ENCODE results near the gene NEURL3.

The NEURL3 gene

DNA sequence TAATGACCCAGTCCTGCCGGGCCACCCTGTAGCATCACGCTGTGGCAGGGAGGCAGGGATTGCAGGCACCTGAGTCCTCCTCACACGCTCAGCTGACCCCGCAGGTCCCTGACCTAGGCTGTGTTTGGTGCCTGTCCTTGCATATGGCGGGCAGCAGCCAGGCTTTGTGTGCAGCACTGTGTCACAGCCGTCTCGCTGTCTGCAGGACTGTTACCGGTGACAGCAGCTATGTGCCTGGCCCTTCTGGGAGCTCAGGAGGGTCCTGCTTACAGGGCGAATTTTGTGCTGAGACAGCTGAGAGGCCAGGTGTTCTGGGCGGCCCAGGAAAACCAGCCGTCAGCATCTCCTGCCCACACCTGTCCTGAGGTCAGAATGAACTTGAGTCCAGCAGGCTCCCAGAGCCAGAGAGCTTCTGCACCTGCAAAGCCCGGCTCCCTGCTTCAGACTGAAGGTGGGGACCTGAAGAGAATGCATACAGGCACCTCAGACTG, 21.0 kb upstream of the NEURL3 start (continued):
- no peak for TF ChIP-seq PPARA (CRISPR knock-in tag; IDR thresholded peaks at IDR 0.05; ENCODE audit: borderline replicate concordance)
- TF ChIP-seq, protein P1, sequence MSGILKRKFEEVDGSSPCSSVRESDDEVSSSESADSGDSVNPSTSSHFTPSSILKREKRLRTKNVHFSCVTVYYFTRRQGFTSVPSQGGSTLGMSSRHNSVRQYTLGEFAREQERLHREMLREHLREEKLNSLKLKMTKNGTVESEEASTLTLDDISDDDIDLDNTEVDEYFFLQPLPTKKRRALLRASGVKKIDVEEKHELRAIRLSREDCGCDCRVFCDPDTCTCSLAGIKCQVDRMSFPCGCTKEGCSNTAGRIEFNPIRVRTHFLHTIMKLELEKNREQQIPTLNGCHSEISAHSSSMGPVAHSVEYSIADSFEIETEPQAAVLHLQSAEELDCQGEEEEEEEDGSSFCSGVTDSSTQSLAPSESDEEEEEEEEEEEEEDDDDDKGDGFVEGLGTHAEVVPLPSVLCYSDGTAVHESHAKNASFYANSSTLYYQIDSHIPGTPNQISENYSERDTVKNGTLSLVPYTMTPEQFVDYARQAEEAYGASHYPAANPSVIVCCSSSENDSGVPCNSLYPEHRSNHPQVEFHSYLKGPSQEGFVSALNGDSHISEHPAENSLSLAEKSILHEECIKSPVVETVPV (CRISPR knock-in tag; IDR thresholded peaks at IDR 0.05): no peak
- TF ChIP-seq TOX (CRISPR knock-in tag; IDR thresholded peaks at IDR 0.05; ENCODE audit: borderline replicate concordance): no peak
- TF ChIP-seq ARNTL (CRISPR knock-in tag; IDR thresholded peaks at IDR 0.05; ENCODE audit: borderline replicate concordance, low read depth): no peak
- no peak for TF ChIP-seq OSR1 (CRISPR knock-in tag; IDR thresholded peaks at IDR 0.05)

DNA sequence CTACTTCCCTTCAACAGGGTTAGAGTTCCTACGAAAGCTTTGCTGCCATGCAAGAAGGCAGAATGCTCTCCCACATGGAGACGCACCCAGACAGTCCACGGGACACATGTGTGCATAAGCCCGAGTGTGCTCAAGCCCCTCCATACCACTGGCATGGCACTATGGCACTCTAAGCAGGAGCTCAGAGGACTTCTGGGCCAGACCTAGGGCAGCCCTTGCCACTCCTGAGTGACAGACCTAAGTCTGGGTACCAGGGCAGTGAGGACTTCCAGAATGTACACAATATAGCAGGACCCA, 20.0 kb upstream of the NEURL3 start:
- no peak for ATAC-seq
- TF ChIP-seq ISL1 (CRISPR knock-in tag; IDR thresholded peaks at IDR 0.05) (no peak), ZC3H10 (CRISPR knock-in tag; IDR thresholded peaks at IDR 0.05) (no peak)

DNA sequence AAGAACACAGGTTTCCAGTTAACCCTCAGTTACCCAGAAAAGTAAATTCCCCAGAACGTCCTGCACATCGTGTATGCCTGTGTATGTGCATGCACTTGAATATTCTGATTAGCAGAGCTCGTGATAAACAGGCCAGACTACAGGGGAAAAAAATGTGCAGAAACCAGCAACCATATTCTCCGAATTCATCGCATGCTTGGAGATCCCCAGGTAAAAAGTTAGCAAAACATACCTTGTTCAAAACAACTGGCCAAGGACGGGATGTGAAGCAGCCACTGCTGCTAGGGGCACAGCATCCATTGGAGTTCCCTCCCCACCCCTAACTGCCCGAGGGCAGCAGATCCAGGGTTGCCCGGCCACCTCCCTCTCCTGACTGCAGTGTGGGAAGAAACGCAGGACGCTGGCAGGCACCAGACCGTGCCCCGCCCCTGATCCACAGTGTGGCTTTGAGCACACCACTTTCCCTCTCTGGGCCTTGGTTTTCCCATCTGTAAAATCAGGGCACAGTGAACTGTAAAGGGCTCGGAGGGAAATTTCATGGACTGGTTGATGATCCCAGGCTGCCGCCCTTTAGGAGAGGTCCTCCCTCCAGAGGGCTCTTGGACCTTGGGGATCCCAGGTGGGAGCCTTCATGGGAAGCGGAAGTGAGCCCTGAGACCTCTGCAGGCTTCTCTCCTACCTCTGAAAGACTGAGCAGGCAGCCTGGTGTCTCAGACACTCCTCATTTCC, 19.5 kb upstream of the NEURL3 start:
- TF ChIP-seq, protein P2, sequence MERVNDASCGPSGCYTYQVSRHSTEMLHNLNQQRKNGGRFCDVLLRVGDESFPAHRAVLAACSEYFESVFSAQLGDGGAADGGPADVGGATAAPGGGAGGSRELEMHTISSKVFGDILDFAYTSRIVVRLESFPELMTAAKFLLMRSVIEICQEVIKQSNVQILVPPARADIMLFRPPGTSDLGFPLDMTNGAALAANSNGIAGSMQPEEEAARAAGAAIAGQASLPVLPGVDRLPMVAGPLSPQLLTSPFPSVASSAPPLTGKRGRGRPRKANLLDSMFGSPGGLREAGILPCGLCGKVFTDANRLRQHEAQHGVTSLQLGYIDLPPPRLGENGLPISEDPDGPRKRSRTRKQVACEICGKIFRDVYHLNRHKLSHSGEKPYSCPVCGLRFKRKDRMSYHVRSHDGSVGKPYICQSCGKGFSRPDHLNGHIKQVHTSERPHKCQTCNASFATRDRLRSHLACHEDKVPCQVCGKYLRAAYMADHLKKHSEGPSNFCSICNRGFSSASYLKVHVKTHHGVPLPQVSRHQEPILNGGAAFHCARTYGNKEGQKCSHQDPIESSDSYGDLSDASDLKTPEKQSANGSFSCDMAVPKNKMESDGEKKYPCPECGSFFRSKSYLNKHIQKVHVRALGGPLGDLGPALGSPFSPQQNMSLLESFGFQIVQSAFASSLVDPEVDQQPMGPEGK (CRISPR knock-in tag; IDR thresholded peaks at IDR 0.05; ENCODE audit: borderline replicate concordance): no peak
- TF ChIP-seq, protein P3, sequence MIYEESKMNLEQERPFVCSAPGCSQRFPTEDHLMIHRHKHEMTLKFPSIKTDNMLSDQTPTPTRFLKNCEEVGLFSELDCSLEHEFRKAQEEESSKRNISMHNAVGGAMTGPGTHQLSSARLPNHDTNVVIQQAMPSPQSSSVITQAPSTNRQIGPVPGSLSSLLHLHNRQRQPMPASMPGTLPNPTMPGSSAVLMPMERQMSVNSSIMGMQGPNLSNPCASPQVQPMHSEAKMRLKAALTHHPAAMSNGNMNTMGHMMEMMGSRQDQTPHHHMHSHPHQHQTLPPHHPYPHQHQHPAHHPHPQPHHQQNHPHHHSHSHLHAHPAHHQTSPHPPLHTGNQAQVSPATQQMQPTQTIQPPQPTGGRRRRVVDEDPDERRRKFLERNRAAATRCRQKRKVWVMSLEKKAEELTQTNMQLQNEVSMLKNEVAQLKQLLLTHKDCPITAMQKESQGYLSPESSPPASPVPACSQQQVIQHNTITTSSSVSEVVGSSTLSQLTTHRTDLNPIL (CRISPR knock-in tag; IDR thresholded peaks at IDR 0.05; ENCODE audit: low read depth): no peak
- TF ChIP-seq ISL1 (CRISPR knock-in tag; IDR thresholded peaks at IDR 0.05) (no peak), CSDC2 (CRISPR knock-in tag; IDR thresholded peaks at IDR 0.05) (no peak), ARNTL (CRISPR knock-in tag; IDR thresholded peaks at IDR 0.05; ENCODE audit: borderline replicate concordance, low read depth) (no peak), BACH2 (CRISPR knock-in tag; IDR thresholded peaks at IDR 0.05; ENCODE audit: borderline replicate concordance) (no peak), ZNF8 (CRISPR knock-in tag; IDR thresholded peaks at IDR 0.05) (no peak), ZC3H10 (CRISPR knock-in tag; IDR thresholded peaks at IDR 0.05) (no peak), RARB (CRISPR knock-in tag; IDR thresholded peaks at IDR 0.05) (no peak), TCF4 (CRISPR knock-in tag; IDR thresholded peaks at IDR 0.05; ENCODE audit: borderline replicate concordance) (no peak)
- TF ChIP-seq, protein P4, sequence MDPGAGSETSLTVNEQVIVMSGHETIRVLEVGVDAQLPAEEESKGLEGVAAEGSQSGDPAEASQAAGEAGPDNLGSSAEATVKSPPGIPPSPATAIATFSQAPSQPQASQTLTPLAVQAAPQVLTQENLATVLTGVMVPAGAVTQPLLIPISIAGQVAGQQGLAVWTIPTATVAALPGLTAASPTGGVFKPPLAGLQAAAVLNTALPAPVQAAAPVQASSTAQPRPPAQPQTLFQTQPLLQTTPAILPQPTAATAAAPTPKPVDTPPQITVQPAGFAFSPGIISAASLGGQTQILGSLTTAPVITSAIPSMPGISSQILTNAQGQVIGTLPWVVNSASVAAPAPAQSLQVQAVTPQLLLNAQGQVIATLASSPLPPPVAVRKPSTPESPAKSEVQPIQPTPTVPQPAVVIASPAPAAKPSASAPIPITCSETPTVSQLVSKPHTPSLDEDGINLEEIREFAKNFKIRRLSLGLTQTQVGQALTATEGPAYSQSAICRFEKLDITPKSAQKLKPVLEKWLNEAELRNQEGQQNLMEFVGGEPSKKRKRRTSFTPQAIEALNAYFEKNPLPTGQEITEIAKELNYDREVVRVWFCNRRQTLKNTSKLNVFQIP (CRISPR knock-in tag; IDR thresholded peaks at IDR 0.05; ENCODE audit: borderline replicate concordance, low read depth): no peak
- ATAC-seq: no peak

DNA sequence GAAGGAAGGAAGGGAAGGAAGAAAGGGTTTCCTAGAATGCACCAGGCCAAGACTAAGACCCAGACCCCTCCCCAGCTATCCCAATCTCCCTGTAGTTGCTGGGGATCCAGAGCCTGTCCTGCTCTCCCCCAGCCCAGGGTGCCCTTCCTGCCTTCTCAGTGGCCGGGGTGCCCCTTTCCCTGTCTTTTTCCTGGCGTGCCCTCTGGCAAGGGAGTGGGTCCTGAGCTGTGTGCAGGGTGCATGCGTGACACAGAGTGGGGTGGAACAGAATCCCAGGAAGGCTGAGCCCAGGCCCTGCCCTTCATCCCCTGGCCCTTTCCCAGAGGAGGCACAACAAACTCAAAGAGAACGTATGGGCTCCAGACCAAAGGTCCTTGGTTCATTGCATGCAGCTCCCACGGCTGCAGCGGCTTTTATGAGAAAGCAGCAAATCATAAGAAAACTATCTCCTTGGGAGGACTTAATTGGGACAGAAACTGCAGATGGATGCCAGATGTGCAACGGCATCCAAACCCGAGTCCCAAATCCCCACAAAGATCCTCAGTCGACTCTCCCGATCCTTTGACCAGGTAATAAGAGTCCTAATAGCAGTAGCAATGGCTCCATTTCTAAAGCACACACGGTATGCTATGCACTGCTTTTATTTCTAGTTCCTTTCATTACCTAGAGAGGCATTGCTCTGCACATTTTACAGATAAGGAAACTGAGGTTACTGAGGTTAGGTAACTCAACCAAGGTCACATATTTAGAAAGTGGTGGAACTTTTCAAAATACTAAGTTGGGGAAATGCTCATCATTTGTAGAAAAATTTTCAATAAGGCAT, 18.7 kb upstream of the NEURL3 start:
- peak; percentile 28; the same call in 1 of the 3 replicates for ATAC-seq
- TF ChIP-seq ISL1 (CRISPR knock-in tag; IDR thresholded peaks at IDR 0.05) (no peak), ESRRG (CRISPR knock-in tag; IDR thresholded peaks at IDR 0.05) (no peak), RARB (CRISPR knock-in tag; IDR thresholded peaks at IDR 0.05) (no peak), OSR1 (CRISPR knock-in tag; IDR thresholded peaks at IDR 0.05) (no peak), BACH2 (CRISPR knock-in tag; IDR thresholded peaks at IDR 0.05; ENCODE audit: borderline replicate concordance) (no peak), SNAI2 (CRISPR knock-in tag; IDR thresholded peaks at IDR 0.05) (no peak), GLIS3 (CRISPR knock-in tag; IDR thresholded peaks at IDR 0.05) (no peak), ZNF565 (CRISPR knock-in tag; conservative IDR thresholded peaks at IDR 0.05; ENCODE audit: low read depth) (no peak), CSDC2 (CRISPR knock-in tag; IDR thresholded peaks at IDR 0.05) (no peak), ZC3H10 (CRISPR knock-in tag; IDR thresholded peaks at IDR 0.05) (no peak), ARNTL (CRISPR knock-in tag; IDR thresholded peaks at IDR 0.05; ENCODE audit: borderline replicate concordance, low read depth) (no peak), ZFP3 (CRISPR knock-in tag; IDR thresholded peaks at IDR 0.05) (no peak), TCF4 (CRISPR knock-in tag; IDR thresholded peaks at IDR 0.05; ENCODE audit: borderline replicate concordance) (no peak), ZFP30 (CRISPR knock-in tag; IDR thresholded peaks at IDR 0.05) (no peak), PPARA (CRISPR knock-in tag; IDR thresholded peaks at IDR 0.05; ENCODE audit: borderline replicate concordance) (no peak)
- TF ChIP-seq, protein P4 (CRISPR knock-in tag; IDR thresholded peaks at IDR 0.05; ENCODE audit: borderline replicate concordance, low read depth): no peak
- TF ChIP-seq, protein P1 (CRISPR knock-in tag; IDR thresholded peaks at IDR 0.05): no peak
- TF ChIP-seq, protein P2 (CRISPR knock-in tag; IDR thresholded peaks at IDR 0.05; ENCODE audit: borderline replicate concordance): no peak

Data from SK-N-SH treated with all-trans-retinoic acid at 6 μM for 48 hours (cell line).